CD4-positive, alpha-beta T cell treated with Interleukin-21 for 1 hour (primary cell): ENCODE measurements around the gene YIF1B.
"Not testable (repeated sequence)": the region's sequence is repeated elsewhere in the genome, so short reads cannot be mapped to it uniquely, and the experiment has no call there.

ENCODE experiments used
- DNase-seq: peaks from one replicate; pipeline ENCODE4 v3.0.0-alpha.2; 2020

YIF1B gene

DNA sequence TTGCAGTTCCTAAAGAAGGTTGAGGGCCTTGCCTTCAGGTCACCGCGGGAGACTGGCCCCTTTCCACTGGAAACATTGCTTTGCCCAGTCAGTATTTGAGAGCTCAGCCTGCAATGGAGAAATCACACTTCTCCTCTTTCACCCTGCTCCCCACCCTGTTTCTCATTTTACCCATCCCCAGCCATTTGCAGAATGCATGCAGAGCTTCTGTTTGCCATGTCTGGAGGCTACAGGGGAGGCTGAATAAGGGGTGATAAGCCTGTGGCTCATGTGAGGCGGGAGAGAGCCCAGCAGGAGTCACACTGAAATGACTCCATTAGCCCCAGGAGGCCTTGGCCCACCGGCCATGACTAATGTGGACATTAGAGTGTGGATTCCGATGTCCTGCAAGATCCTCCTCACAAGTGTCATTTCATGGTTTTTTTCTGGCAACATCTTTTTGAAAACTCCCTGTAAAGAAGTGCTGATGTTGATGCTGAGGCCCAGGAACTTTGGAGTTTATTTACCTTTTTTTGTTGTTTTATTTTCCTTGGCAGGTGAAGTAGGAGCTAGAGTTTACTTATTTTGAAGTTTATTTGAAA lies 45.1 kb downstream of the YIF1B start:
- DNase-seq, result no peak

DNA sequence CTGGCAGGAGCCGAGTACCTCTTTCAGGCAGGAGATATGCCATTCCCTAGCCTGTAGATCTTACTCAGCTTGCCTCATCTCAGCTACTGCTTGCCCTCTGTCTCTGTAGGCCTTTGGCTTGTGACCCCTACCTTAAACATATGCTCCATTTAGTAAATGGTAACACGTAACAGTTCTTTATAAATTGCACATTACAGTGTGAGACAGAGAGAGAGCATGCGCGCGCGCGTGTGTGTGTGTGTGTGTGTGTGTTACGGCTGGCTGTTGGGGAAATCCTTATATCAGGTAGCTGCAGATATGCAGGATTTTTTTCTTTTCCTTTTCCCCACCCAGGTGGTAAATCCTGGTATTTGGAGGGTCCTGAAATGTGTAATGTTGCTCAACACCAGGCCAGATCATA lies 47.2 kb downstream of the YIF1B start:
- no peak for DNase-seq

DNA sequence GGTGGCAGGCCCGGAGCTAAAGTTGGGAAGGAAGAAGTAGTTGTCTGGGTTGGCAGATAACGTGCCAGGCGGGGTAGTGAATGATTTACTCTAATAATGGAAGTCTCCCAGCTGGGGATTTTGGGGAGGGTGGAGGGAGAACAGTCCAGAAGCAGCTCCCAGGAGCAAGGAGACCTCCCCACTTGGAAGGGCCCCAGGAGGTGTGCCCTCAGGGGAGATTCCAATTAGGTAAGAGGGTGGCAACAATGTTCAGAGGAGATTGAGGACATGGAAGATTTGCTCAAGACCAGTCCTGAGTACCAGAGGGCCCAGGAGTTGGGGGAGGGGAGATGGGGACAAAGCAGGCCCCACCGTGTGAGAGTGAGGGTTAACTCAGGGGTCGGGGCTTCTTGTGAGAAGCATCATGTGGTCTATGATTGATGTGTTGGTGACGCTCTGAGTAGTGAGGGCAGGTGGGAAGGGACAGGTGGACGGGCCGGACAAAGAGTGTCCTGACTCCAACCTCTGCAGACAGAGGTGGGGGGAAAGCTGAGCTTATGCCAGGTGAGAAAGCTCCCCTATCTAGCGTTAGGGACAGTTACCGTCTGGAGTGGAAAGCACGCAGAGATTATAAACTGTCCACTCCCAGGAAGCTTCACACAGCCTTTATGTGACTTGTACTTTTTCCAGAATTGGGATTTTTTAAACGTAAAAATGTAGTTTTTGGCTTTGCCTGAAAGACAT lies 47.8 kb downstream of the YIF1B start:
- DNase-seq, result no peak

DNA sequence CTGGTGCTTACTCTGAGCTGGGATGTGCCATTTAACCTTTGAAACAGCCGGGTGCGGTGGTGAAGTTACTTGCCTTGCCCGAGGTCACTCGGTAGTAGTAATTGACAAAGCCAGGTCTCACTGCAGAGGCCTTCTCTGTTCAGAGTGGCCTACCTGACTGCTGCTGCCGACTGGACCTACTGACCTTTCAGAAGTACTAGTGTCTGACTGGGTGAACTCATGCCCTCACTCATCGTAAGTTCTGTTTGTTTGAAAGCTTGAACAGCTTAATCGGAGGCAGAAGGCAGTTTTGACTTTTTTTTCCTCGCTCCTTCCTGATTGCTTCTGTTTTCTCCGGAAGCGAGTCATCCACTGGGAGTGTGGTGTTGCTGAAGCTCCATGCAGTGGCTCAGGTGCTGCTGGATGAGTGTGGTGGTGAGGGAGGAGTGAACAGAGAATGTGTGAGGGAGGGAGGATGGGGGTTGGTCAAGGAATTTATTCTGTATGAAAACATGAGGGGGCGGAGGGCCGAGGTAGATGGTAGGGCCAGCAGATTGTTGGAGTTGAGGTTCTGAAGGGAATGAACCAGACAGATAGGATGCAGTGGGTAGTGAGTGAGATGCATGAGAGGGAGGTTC lies 48.7 kb downstream of the YIF1B start:
- no peak for DNase-seq

DNA sequence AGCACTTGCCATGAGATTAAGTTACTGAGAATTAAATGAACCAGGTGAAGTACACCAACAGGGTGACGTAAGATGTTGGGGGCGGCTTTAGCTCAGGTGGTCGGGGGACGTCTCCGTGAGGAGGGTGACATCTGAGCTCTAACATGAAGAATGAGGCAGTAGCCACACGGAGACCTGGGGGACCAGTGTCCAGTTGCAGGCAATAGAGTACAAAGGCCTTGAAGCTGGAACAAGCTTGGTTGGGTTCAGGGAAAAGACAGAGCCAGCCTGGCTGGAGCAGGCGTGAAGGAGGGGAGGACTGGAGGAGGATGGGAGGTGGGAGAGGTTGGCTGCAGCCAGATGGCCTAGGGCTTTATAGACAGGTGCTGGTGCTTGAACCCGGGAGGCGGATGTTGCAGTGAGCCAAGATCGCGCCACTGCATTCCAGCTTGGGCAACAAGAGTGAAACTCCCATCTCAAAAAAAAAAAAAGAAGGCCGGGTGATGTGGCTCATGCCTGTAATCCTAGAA lies 49.8 kb downstream of the YIF1B start:
- no peak for DNase-seq

- no peak for DNase-seq
These were observed 50.4 kb downstream of the YIF1B start for GRCh38 chr19:38265213-38265861.

- DNase-seq, result no peak
These were observed 51.1 kb downstream of the YIF1B start, which contains the start of gene SPINT2 for GRCh38 chr19:38264486-38265212. SPINT2 (plus strand) TSS chr19:38264573; CDS start chr19:38264893, 320 bp downstream.

GRCh38 chr19:38263689-38264485 lies 51.9 kb downstream of the YIF1B start:
- peak; percentile 86 for DNase-seq

- DNase-seq, result no peak
These were observed 53.0 kb downstream of the YIF1B start for GRCh38 chr19:38262585-38263268.

DNA sequence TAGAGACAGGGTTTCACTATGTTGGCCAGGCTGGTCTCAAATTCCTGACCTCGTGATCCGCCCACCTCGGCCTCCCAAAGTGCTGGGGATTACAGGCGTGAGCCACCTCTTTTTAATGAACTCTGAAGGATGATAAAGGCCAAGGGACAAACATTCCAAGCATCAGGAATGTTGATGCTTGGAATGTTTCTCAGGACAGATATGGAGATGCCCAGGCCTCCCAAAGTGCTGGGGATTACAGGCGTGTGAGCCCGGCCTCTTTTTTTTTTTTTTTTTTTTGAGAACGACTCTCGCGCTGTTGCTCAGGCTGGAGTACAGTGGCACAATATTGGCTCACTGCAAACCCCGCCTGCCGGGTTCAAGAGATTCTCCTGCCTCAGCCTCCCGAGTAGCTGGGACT lies 53.8 kb downstream of the YIF1B start:
- not testable (repeated sequence) for DNase-seq

DNA sequence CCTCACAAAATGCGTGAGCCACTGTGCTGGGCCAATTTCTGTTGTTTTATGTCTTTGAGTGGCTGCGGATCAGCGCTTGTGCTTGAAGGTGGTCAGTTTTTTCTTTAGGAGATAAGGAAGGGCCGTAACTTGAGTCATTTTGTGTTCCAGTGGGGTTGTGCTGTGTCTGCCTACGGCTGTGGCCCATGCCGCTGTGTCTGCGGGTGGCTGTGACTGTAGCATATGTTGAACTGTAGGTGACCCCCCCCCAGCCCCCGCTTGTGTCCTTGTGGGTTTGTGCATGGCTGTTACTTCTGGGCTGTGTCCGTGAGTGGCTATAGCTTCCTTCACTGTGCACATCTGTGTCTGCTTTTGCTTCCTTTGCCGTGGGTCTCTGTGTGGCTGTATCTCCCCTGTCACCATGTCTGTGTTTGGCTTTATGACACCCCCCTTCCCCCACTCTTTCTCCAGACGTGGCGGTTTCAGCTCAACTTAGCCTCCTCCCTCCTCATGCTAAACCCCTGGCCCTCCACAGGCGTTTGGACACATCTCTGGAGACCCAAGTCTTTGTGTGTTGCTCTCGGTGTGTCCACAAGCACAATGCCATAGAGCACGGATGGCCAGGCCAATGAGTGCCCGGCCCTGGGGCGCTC lies 60.2 kb downstream of the YIF1B start:
- DNase-seq, result no peak

- DNase-seq, result no peak
These were observed 62.0 kb downstream of the YIF1B start for GRCh38 chr19:38253788-38254187.
